Measurements from ENCODE around the gene PPP3R1. TPM values are rescaled to one million over a fixed set of nuclear protein-coding genes. Genes with fewer than 3 reads are reported as not detected.
"Not testable (repeated sequence)": the region's sequence is repeated elsewhere in the genome, so short reads cannot be mapped to it uniquely, and the experiment has no call there.

The PPP3R1 gene
- polyA plus RNA-seq, 1 donor = 47.3 TPM

DNA sequence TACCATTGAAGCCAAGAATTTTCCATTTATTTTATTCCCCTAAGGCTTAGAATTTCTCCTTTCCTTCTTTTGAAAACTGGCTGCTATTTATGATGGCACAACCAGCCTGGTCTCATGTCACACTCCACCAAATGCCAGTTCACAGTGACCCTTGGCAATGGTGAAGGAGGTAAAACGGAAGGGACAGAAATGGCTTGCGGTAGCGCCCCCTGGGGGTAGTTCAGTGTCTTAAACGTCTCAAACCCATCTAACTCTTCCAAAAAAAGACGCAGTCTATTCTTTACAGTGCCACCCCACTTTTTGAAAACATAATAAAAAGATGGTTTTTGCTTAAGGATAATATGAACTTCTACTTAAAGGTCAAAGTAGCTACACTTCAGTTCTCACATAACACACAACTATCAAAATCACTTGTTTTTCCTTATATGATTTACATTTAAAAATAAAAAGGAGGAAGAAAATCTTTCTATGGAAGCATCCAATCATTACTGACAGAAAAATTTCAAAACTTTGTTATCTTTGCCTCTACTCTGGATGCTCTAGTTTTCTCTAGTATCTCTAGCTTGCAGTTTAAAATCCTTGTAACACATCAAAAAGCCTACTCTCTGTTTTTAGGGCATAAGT lies 66.7 kb downstream of the PPP3R1 start:
- DNase-seq = no peak

DNA sequence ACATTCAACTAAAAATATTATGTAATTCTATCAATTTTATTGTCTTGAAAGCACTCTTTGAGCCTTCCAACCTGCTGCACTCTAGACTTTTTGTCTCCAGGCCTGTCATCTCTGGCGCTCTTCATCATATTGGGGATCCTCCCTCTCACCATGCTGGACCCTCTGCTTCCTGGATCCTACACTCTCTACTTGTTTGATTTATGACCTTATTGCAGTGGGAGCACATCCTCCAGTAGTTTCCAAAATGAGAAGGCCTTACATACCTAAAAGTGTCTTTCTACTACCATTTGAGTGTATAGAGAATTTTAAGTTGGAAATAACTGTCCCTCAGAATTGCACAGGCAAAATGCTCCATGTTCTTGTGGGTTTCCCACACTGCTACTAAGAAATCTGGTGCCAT lies 69.4 kb downstream of the PPP3R1 start:
- no peak for DNase-seq

DNA sequence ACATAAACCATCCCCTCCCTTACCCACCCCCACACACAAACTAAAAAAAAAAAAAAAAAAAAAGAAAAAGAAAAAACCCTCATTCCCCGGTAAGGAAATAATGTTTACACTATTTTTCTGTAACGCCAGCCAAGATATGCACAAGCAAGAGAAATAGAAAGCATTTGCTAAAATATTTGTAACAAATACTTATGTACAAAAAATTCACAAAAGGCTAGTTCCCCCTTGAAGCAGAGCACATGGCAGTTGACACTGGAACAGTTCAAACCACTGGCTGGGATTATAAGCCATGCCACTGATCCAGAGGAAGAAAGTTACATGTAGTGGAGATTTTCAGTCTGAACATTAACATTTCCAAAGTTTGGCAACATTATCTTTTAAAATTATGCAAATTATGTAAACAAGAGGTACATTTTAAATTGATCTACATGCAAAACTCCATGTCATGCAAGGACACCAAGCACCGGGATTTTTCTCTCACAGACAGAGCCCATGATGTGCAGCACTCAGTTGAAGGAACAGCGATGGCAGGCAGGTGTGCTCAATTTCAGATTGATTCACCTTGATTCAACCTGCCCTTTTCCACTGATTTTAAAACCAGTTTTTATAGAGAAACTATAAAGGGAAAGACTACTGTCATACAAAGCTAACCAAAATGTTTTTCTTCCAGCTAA lies 73.2 kb downstream of the PPP3R1 start:
- no peak for DNase-seq

DNA sequence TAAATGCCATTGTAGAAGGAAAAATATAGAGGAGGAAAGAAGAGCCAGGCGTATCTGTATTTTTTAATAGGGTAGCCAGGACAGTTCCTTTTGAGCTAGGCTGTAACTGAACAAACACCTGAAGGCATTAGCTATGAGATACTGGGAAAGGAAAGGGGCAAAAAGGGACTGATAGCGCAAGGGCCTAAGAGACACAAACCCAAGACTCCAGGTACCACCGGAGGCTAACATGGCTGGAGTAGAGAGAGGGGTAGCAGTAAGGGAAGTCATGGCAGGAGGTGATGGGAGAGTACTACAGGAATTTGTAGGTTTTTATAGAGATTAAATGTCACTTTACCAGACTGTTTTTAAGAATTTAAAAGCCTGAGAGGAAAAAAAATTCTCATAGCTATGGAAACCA lies 73.9 kb downstream of the PPP3R1 start:
- DNase-seq = no peak

DNA sequence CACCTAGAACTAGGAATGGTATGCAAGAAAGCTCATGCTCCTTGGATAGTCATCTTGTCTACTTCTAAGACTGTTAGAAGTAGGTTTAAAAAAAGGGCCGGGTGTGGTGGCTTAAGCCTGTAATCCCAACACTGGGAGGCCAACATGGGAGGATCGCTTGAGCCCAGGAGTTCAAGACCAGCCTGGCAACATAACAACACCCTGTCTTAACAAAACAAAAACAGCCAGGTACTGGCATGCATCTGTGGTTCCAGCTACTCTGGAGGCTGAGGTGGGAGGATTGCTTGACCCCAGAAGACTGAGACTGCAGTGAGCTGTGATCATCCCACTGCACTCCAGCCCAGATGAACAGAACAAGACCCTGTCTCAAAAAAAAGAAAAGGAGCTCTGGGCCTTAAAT lies 74.8 kb downstream of the PPP3R1 start:
- DNase-seq = no peak

DNA sequence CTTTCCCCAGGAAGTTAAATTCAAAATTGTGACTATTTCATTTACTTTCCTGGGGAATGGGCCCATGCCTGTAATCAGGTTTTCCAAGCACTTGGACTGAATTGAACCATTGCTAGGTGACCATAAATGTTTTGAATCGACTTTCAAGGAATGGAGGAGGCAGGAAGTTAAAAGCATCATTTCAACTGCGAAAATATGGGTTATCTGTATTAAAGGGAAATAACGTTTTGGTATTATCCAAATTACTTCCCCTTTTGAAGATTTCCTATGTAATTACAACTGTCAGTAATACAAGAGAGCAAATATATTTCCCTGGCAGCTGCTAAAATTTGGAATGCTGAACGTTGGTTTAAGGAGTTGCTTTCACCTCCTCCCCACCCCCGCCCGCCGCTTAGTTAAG lies 75.7 kb downstream of the PPP3R1 start:
- no peak for DNase-seq

DNA sequence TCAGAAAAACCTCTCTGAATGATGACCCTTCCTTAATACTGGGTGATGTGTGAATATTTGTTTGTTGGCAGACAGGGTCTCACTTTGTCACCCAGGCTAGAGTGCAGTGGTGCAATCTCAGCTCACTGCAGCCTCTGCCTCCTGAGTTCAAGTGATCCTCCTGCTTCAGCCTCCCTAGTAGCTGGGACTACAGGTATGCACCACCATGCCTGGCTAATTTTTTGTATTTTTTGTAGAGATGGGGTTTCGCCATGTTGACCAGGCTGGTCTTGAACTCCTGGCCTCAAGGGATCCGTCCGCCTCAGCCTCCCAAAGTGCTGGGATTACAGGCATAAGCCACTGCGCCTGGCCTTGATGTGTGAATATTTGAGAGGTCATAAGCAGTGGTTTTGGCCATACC lies 77.1 kb downstream of the PPP3R1 start:
- not testable (repeated sequence) for DNase-seq

DNA sequence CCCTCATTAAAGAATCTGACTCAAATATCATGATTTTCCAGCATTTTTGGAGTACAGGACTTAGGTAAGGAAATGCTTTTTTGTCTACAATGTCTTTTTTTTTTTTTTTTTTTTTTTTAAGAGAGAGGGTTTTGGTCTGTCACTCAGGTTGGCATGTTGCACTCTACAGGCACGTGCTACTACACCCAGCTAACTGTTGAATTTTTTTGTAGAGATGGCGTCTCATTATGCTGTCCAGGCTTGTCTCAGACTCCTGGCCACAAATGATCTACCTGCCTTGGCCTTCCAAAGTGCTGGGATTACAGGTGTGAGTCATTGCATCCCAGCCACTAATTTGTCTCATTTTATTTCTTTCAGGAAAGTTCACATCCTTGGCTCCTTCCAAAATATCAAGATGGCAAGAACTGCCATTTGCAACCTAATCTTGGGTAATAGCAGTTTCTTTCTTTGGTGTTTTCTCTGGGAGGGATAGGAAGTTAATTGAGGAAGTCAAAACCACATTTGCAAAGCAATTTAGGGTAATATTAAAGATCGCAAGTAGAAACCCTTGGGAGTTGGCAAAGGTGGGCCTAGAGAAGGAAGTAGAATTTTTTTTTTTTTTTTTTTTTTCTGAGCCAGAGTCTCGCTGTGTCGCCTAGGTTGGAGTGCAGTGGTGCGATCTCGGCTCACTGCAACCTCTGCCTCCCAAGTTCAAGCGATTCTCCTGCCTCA lies 79.2 kb downstream of the PPP3R1 start:
- no peak for DNase-seq

DNA sequence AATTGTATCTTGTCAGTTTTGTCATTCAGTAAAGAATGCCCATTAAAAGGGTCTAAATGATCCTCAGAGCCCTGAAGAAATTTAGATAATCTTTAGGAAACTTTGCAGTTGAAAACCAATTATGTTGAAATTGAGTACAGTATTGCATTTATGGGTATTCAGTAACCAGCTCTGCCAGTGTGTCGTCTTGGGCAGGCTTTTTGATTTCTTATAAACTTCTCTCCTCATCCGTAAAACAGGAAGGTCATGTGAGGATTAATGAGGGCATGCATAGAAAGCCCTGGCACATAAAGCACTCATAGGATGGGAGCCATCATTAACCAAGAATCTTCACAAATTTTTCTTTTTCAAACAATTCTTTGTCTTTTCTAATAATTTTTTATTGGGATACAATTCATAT lies 79.8 kb downstream of the PPP3R1 start:
- DNase-seq = no peak

DNA sequence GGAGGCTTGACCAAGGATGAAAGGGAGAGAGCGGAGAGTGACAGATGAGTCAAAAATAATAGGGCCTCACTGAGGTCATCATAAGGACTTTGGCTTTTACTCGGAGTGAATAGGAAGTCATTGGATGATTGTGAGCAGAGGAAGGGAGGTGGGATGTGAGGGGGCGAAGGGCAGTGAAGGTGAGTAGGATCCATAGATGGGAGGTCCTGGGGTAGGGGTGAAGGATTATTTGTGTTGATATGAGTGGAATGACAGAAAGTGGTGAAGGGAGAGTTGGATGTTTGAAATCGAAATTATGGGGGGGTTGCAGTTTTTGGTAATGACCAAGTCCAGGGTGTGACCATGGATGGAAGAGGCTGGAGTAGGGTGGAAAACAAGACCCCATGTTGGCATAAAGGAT lies 80.6 kb downstream of the PPP3R1 start:
- no peak for DNase-seq

DNA sequence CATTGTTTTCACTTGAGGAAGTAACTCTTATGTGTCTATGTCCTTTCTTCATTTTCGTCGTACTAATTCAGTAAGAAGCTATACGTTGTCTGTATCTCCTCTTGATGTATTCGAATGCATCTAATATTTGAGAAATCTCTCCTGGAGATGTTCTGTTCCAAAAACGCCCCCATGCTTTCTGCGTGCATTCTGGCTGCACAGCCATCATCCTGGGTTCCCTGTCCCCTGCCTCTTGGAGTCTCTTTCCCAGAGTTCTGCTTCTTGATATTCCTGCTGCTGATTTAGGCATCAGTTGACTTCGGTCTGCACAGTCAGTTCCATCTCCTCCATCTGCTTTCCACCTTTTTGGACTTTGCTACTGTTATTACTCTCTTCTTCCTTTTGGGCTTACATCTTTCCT lies 81.2 kb downstream of the PPP3R1 start:
- no peak for DNase-seq

DNA sequence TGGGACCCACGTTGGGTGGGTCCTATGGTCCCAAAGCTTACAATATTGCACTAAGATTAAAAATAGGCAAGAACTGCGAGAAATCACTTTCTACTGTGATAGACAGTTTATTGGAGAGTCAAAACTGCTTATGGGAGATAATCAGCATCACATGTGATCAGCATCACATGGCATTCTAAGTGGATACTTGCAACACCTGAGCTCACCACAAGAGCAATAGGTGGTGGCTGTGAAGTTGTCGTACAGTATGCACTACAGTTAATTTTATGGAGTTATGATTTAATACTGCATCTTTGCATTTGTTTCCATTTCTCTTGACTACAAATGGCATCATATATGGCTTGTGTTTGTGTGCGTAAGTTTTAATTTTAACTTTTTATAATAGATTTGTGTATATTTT lies 83.0 kb downstream of the PPP3R1 start:
- DNase-seq = no peak

DNA sequence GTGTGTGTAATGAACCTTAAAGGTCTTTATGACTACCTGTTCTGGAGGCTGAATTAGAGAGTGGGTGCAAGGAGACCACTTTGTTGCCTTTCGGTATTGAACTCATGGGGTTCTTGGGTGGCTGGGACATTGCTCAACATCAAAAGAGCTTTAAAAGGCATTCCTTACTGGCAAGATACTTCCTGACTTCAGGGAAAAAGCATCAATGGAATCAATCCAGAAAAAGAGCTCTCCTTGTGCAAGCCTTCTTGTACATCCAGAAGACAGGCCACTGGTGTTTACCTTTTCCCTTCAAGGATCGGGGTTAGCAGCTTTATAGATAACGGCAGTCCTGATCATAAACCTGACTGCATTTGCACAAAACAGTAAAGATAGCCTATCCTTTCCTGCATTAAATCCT lies 85.1 kb downstream of the PPP3R1 start:
- no peak for DNase-seq

DNA sequence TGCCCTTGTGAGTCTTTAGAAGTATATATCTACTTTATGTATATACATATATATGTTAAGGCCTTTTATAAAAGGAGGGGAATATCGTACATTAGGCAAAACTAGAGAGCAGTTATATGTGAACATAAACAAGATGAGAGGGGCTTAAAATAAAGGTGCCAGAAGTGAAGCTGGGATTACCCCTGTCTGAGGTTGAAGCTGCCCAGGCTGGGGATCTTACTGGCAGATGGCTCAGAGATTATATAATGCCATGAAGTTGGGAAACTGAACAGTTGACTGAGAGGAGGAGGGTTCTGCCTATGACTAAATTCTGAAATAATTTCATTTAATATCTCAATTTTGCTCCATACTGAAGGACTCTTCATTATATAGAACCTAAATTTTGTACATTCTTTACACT lies 88.7 kb downstream of the PPP3R1 start:
- no peak for DNase-seq

DNA sequence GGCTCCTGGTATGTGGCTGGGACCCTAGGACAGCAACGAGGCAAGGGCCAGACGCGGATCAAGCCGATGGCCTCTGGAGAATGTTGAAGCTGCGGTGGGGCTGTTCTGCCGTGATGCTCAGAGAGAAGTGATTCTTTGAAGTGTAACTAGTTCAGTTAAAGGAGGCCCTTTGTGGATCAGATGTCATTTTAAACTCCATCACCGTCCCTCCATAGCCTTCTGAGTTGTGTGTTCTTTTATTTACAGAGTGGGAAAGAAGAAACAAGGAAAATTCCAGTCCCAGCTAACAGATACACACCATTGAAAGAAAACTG lies 94.2 kb downstream of the PPP3R1 start:
- no peak for DNase-seq

DNA sequence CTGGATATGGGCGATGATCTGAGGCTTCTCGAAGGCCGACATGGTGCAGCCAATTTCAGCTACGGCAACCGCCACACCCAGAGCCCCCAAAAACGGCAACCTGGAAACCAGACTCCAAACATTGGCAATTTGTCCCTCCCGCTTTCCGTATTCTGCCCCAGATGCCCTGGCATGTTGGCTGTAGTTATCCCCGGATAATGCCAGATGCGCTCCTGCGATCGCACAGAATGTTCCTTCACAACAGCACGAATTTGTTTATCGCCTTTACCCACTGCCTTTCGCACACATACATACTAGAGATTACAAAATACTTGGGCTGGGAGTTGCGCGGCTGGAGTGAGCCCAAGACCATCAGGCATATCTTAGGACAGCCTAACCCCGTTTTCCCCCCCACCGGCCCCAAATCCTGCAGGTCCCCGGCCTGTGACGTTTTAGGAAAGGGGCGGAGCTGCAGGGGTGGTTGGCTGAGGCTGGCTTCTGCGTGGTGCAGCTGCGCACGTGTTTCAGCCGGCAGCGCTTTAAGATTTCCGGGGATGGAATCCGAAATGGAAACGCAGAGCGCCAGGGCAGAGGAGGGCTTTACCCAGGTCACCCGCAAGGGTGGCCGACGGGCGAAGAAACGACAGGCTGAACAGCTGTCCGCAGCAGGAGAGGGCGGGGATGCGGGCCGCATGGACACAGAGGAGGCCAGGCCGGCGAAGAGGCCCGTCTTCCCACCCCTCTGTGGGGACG lies 94.8 kb downstream of the PPP3R1 start, which contains the start of gene PNO1:
Gene PNO1, plus strand, starts transcription at position 487 of the 732 bp plus-strand sequence. Its CDS starts 47 bp downstream, at position 534.
- peak; percentile 97 for DNase-seq

DNA sequence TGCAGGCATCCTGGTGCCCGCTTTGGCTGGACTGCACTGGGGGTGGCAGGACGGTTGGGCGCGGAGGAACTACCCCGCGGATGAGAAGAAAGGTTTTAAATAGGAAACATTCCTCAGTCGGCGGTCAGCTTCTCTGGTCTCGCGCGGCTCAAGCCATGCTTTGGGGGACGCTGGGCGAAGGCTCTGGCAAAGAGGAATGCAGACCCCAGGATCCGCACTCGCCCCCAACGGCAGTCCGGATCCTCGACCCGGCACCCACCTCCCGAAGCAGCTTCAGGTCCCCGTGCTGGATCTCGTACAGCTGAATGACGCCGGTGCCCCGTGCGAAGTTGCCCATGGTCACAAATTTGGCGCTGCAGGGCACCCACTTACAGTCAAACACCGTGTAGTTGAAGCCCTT lies 95.3 kb downstream of the PPP3R1 start:
- no peak for DNase-seq

DNA sequence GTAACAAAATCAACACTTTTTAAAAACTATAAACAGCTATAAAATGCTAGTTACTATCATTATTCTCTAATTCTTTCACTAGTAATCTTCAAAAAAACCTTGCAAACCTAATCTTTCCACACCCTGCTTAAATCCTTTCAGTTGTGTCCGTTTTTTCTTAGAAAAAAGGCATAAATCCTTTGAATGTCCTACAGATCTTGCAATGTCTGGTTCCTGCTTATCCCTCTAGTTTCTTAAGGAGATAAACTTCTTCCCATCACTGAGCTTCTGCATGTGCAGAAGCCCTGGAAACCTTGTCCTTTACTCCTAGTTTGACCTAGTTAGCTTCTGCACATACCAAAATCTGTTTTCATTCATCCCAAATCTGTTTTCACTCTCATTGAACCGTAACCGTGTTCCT lies 95.9 kb downstream of the PPP3R1 start:
- DNase-seq = no peak

DNA sequence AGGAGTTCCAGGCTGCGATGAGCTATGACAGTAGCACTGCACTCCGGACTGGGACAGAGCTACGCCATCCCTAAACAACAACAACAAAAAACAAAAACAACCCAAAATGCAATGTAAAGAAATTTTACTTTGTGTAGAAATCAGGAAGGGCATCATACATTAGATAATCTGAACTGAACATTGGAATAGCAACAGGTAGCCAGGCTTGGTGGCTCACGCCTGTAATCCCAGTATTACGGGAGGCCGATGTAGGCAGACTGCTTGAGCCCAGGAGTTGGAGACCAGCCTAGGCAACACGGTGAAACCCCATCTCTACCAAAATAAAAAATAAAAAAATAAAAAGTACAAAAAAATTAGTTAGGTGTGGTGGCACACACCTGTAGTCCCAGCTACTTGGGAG lies 96.7 kb downstream of the PPP3R1 start:
- no peak for DNase-seq

DNA sequence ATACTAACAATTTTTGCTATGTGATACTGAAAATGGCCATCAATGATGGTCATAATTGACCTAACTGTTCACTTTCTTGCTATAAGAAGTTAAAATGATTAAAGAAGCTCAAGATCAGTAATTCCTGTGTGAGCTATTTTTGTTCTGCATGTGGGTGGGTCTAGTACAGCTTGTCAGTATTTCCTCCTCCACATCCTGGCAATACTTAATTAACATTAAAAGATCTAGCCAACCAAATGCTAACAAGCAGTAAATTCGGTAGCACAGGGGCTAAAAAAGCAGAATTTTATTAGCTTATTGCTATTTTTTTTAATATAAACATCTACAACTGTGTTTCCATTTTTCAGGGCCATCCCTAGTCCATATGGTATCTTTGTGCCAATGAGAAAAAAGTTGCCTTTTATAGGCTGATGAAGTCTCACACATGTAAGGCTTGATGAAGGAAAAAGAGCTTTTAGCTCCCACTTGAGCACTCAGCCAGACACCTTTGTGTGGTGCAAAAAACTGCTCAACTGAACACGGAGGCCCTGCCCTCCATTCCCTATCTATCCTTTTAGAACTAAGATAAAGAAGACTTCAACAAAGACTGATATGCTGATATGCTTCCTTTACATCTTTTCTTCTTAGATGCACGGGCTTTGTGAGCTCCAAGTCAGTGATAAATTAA lies 99.5 kb downstream of the PPP3R1 start:
- no peak for DNase-seq

DNA sequence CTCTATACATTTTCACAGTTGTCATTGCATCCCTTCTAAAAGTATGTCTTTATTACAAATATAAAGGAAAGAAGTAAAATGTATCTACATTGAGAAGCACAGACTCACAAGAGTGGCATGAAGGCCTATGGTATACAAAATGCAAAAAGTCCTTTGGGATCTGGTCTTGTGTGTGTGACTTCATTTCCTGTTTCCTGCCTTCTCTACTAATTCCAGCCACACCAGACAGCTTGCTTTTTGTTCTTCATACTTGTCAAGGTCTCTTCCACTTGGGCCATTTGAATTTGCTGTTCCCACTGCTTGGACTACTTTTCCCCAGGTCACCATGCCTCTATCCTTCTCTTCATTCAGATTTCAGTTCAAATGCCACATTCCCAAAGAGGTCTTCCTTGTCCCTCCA lies 101.3 kb downstream of the PPP3R1 start:
- DNase-seq = no peak

DNA sequence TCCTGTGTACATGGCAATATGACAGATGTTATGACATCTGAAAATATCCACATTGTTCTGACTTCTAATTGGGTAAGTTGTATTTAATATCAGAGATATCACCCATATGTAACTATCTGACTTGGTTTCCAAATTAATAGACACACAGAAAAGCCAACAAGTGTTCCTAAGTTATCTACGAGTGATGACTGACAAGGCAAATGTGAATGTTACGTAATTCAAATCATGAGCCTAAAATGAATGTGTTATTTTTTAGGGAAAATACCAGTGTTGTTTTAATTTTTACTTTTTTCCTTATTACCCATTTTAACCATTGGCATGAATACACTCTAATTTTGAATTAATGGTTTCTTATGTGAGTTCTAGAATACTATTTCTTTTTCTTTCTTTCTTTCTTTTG lies 110.5 kb downstream of the PPP3R1 start:
- no peak for DNase-seq
